Rectal smooth muscle tissue (tissue), 1 donor: ENCODE data around the gene HAL.

ENCODE experiments used
- H3K27ac ChIP-seq: one replicate; pipeline ENCODE4 v1.7.0; 2013; ENCODE audit warnings: low read depth, low read length, inconsistent platforms
- H3K27me3 ChIP-seq: one replicate; pipeline ENCODE4 v1.7.0; 2013; ENCODE audit warnings: low read length; ENCODE audit not compliant: control insufficient read depth, insufficient read depth
- H3K36me3 ChIP-seq: one replicate; pipeline ENCODE4 v1.7.0; 2013; ENCODE audit warnings: low read length; ENCODE audit not compliant: control insufficient read depth, insufficient read depth
- H3K4me1 ChIP-seq: one replicate; pipeline ENCODE4 v1.7.0; 2013; ENCODE audit warnings: low read length; ENCODE audit not compliant: control insufficient read depth, insufficient read depth
- H3K4me3 ChIP-seq: one replicate; pipeline ENCODE4 v1.7.0; 2013; ENCODE audit warnings: low read length
- H3K9ac ChIP-seq: one replicate; pipeline ENCODE4 v1.7.0; 2013; ENCODE audit warnings: low read length

HAL gene

DNA sequence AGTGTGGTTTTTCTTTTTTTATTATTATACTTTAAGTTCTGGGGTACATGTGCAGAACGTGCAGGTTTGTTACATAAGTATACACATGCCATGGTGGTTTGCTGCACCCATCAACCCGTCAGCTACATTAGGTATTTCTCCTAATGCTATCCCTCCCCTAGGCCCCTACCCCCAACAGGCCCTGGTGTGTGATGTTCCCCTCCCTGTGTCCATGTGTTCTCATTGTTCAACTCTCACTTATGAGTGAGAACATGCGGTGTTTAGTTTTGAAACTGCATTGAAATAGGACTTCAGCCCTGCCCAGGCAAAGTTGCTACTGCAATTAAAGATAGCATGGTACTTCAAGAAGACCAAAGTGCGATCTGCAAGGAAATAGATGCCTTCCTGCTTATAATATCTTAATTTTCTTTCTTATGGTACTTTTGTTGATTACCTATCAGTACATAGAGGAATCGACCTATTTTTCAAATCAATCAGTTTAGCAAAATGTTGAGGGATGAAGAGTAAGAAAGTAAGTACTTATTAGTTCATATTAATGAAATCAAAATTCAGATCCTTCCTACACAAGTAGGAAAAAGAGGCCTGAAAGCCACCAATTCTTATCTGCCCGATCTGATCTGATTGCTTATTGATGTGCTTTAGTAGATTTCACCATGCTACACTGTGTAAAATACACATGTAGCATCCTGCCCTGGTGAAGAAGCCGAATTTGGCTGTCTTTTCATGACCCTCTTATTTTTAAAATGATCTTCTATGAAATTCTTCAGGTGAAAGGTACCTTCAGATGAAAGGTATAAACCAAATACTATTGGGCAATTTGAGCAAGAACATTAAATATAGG lies 37.6 kb upstream of the HAL start:
- Histone ChIP-seq H3K27ac (no peak overlapping the region), H3K4me1 (peaks cover 7% of the 10 kb centered on the region), H3K4me3 (no peak overlapping the region), H3K27me3 (no peaks in the 10 kb centered on the region), H3K36me3 (no peaks in the 10 kb centered on the region), H3K9ac (no peak overlapping the region)

DNA sequence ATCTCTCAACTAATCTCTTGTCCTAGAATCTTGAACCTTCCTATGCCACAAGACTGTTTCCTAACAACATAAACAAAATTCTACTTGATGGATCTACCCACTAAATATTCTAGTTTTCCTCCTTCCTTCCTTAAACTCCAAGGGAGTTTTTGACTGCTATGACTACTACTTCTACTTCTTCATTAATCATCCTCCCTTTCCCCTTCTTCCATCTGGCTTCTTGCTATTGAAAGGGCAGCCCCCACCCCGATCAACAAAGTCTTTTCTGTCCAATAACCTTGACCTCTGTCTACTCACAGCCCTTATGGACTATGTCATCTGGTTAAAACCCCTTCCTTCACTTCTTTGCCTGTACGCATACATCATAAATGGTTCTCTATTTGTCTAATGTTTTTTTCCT lies 33.7 kb upstream of the HAL start:
- peaks cover 8% of the 10 kb centered on the region for H3K36me3 ChIP-seq
- no peak overlapping the region for H3K27ac ChIP-seq
- H3K4me3 ChIP-seq: no peak overlapping the region
- no peak overlapping the region for H3K9ac ChIP-seq
- H3K27me3 ChIP-seq: no peaks in the 10 kb centered on the region
- peaks cover 7% of the 10 kb centered on the region for H3K4me1 ChIP-seq

DNA sequence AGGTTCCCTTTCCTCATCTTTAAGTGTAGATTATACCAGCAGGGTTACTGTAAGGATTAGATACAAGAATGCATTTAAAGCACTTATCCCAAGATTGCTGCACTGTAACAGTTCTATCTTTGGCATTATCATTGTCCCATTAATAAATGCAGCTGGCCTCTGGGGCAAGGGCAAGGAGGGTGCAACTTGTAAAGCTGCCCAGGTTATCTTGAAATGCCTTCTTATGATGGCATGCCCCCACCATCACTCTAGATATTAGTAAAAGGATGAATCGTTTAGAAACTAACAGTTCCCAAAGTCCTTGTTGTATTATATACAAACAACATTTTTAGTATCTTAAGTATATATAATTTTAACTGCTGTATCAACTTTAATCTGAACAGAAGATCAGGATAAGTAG lies 32.4 kb upstream of the HAL start:
- H3K27me3 ChIP-seq: no peaks in the 10 kb centered on the region
- H3K9ac ChIP-seq: no peak overlapping the region
- peaks cover 8% of the 10 kb centered on the region for H3K36me3 ChIP-seq
- H3K4me3 ChIP-seq: no peak overlapping the region
- no peak overlapping the region for H3K27ac ChIP-seq
- no peaks in the 10 kb centered on the region for H3K4me1 ChIP-seq

DNA sequence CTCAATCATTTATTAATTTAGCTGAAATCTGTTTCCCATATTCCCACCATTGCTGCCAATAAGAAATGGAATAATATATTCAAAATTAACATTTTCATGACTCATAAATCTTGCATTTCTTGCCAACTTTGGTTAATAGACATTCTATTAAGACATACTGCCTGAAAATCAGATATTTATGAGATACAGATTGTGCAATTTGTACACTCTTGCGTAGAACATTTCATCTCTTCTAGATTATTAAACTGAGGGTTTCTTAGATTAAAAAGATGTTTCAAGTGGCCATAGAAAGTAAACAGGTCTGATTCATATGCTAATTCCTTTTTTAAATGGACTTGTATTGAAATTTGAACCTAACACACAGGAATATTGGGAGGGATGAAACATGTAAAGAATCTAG lies 30.2 kb upstream of the HAL start:
- H3K4me3 ChIP-seq: no peak overlapping the region
- no peak overlapping the region for H3K9ac ChIP-seq
- no peaks in the 10 kb centered on the region for H3K27me3 ChIP-seq
- no peak overlapping the region for H3K27ac ChIP-seq
- peaks cover 15% of the 10 kb centered on the region for H3K36me3 ChIP-seq
- no peaks in the 10 kb centered on the region for H3K4me1 ChIP-seq

DNA sequence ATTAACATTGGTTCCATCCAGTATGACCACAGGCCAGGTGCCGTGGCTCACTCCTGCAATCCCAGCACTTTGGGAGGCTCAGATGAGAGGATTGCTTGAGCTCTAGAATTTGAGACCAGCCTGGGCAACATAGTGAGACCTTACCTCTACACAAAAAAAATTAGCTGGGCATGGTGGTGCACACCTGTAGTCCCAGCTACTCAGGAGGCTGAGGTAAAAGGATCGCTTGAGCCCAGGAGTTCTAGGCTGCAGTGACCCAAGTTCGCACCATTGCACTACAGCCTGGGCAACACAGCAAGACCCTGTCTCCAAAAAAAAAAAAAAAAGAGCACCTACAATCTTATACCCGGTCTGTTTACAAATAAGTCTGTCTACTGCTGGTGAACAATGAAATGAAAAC lies 29.4 kb upstream of the HAL start:
- H3K4me1 ChIP-seq: no peaks in the 10 kb centered on the region
- no peak overlapping the region for H3K27ac ChIP-seq
- H3K4me3 ChIP-seq: no peak overlapping the region
- no peak overlapping the region for H3K9ac ChIP-seq
- no peaks in the 10 kb centered on the region for H3K27me3 ChIP-seq
- H3K36me3 ChIP-seq: peaks cover 16% of the 10 kb centered on the region

DNA sequence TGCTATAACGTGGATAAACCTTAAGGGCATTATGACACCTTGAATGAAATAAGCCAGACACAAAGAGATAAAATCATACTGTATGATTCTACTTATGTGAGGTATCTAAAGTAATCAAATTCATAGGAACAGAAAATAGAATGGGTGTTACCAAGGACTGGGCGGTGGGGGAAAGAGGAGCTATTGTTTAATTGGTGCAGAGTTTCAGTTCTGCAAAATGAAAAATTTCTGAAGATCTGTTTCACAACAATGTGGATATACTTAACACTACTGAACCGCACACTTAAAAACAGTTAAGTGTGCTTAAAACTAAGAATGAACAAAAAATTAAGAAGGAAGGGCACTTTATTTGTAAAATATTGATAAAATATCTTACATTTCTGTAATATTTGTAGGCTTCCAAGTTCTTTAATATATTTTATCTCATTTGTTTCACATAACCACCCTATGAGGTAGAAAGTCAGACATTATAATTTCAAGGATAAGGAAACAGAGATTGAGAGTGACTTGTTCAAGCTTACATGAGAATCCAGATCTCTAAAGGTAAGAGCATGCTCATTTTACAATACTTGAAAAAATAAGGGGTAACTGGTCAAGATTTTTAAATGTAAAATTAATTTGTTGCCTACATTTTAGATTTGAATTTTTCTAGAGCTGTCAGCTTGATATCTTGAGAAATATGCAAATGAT lies 24.3 kb upstream of the HAL start:
- Histone ChIP-seq H3K27me3 (no peaks in the 10 kb centered on the region), H3K36me3 (peaks cover 13% of the 10 kb centered on the region), H3K4me3 (no peak overlapping the region), H3K4me1 (no peaks in the 10 kb centered on the region), H3K9ac (no peak overlapping the region), H3K27ac (no peak overlapping the region)

DNA sequence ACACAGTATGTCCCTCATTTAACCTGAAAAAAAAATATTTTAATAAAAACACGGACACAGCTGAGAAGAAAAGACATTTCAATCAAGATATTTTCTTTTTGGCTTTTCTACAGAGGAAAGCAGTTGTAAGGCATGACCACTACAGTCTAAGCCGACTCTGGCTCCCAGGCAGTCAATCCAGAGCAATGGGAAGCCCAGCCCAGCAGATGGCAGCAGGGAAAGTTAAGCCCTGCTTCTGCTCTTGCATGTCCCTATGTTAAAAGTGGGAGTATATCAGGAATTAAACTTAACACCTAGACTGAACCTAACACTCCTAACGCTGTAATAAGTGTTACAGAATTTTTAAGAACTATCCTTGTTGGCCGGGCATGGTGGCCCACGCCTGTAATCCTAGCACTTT lies 19.5 kb upstream of the HAL start:
- Histone ChIP-seq H3K4me1 (no peaks in the 10 kb centered on the region), H3K4me3 (no peak overlapping the region), H3K9ac (no peak overlapping the region), H3K27me3 (no peaks in the 10 kb centered on the region), H3K27ac (no peak overlapping the region), H3K36me3 (peaks cover 16% of the 10 kb centered on the region)

DNA sequence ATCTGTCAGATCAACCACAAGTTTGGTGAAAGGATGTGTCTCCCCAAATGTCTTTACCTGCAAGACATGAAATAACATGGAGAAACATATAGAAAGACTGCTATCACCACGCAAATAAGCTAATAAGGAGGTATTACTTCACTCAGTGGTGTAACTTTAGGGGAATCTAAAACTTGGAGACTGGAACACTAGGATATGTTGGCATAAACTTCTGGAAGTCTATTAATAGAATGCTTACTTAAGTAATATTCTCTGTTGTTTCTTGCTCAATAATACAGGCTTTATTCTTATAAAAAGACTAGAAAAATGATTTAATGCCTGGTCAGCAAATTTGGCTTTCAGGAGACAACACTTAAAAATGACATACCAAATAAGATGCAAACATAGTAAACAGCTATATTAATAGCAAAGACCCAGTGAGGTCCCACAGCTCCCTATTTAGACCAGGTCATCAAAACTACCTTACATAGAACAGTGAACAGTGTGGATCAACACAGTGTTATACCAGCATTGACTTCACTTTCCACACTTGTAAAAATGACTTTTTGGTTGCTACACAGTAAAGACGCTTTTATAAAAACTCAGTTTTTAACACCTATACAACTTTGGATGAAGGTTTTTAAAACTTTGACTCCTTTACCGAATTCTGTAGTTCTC lies 18.9 kb upstream of the HAL start:
- Histone ChIP-seq H3K36me3 (peaks cover 16% of the 10 kb centered on the region), H3K9ac (no peak overlapping the region), H3K4me1 (no peaks in the 10 kb centered on the region), H3K27ac (no peak overlapping the region), H3K27me3 (no peaks in the 10 kb centered on the region), H3K4me3 (no peak overlapping the region)

DNA sequence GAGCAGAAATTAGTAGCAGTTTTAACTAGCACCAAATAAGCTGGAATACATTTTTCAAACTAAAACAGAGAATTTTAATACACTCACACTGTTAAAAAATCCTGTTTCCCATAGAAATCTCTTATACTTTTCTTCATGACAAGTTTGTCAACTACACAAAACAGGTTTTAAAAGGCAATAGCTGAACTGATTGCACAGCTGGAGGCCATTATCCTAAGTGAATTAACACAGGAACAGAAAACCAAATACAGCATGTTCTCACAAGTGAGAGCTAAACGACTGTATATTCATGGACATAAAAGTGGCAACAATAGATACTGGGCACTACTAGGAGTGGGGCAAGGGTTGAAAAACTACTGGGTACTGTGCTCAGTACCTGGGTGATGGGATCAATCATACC lies 11.6 kb upstream of the HAL start:
- H3K4me3 ChIP-seq: no peak overlapping the region
- no peaks in the 10 kb centered on the region for H3K27me3 ChIP-seq
- H3K9ac ChIP-seq: no peak overlapping the region
- no peak overlapping the region for H3K27ac ChIP-seq
- no peaks in the 10 kb centered on the region for H3K4me1 ChIP-seq
- peaks cover 32% of the 10 kb centered on the region for H3K36me3 ChIP-seq

DNA sequence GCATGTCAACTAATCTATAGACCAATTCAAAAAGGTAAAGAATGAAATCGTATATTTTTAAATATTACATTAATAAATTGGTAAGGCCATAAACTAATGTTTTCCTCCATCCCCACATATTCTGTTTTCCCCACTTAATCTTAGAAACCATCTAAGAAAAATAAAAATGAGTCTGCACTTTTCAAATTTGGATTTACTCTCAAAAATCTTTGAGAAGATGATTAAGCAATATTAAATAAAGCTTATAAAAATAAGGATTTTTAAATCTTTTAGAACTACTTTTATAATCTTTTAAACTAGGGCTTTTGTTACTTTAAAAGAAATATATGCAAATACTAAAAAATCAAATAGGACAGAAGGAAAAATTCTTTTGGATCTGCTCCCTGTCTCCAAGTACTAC lies 10.6 kb upstream of the HAL start:
- no peak overlapping the region for H3K4me3 ChIP-seq
- no peak overlapping the region for H3K27ac ChIP-seq
- H3K4me1 ChIP-seq: no peaks in the 10 kb centered on the region
- no peak overlapping the region for H3K9ac ChIP-seq
- peaks cover 22% of the 10 kb centered on the region for H3K36me3 ChIP-seq
- no peaks in the 10 kb centered on the region for H3K27me3 ChIP-seq

DNA sequence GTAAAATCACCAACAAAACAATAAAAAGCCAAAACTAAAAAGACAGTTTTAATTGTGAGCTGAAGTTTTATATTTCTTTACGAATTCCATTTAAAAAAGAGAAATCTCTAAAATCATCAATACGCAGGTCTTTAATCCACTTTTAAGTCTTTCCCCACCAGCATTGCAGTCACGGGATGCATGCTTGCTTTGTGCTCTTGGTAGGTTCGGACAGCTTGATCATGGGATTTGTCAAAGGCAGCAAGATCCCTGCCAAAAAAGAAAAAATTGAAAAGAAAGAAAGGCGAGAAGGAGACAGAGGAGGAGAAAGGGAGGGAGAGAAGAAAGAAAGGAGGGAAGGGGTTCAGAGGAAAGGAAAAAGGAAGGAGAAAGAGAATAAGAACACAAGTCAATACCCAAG lies 4.7 kb upstream of the HAL start:
- Histone ChIP-seq H3K9ac (no peak overlapping the region), H3K27me3 (no peaks in the 10 kb centered on the region), H3K4me3 (no peak overlapping the region), H3K36me3 (peaks cover 13% of the 10 kb centered on the region), H3K27ac (no peak overlapping the region), H3K4me1 (no peaks in the 10 kb centered on the region)

DNA sequence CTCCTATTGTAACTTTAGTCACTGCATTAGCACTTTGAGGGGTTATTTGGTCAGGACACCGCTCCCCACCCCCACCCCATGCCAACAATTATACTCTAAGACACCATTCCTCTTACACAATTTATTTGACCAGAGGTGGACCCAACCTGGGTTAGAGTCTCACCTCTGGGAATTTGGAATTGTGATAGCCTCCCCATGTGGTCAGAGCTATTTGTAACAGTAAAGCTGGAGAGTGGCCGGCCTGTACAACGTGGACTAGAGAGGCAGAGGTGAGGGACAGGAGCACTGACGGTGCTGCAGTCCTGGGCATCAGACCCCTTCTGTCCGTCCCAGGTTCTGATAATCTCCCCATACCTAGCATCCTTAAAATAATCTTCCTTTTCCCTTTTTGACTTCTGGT lies 3.3 kb upstream of the HAL start:
- H3K4me3 ChIP-seq: no peak overlapping the region
- H3K36me3 ChIP-seq: peaks cover 5% of the 10 kb centered on the region
- no peaks in the 10 kb centered on the region for H3K27me3 ChIP-seq
- no peak overlapping the region for H3K9ac ChIP-seq
- H3K4me1 ChIP-seq: no peaks in the 10 kb centered on the region
- H3K27ac ChIP-seq: no peak overlapping the region
